ENCODE results near the gene UPK3A. TPM values are rescaled to one million over a fixed set of nuclear protein-coding genes. Genes with fewer than 3 reads are reported as not detected.

Gene UPK3A
- total RNA-seq, 2 donors from 2014 or later, result 12.6 to 103 TPM

- Histone ChIP-seq H3K36me3 (no peaks in the 10 kb centered on the region), H3K27ac (no peak overlapping the region)
These were observed 14.3 kb downstream of the UPK3A start for GRCh38 chr22:45298934-45299505.

GRCh38 chr22:45302751-45303150 lies 18.0 kb downstream of the UPK3A start:
- no peak for DNase-seq (ENCODE audit: low spot score)
- 65% methylated on average over 8 of the region's 8 CpGs for WGBS
- intact Hi-C loops (cut with DNase I), result no loop called here
- H3K4me1 ChIP-seq (replicated peaks), result no peaks in the 10 kb centered on the region
- no peaks in the 10 kb centered on the region for H3K9me3 ChIP-seq
- no peaks in the 10 kb centered on the region for H3K27me3 ChIP-seq (replicated peaks; ENCODE audit: insufficient read depth)
- H3K4me3 ChIP-seq, result no peak overlapping the region
- H3K36me3 ChIP-seq, result no peaks in the 10 kb centered on the region
- no peak overlapping the region for H3K27ac ChIP-seq
- TF ChIP-seq POLR2AphosphoS5 (IDR thresholded peaks at IDR 0.05) (no peak), POLR2A (IDR thresholded peaks at IDR 0.05) (no peak)
- TF ChIP-seq, protein P1, sequence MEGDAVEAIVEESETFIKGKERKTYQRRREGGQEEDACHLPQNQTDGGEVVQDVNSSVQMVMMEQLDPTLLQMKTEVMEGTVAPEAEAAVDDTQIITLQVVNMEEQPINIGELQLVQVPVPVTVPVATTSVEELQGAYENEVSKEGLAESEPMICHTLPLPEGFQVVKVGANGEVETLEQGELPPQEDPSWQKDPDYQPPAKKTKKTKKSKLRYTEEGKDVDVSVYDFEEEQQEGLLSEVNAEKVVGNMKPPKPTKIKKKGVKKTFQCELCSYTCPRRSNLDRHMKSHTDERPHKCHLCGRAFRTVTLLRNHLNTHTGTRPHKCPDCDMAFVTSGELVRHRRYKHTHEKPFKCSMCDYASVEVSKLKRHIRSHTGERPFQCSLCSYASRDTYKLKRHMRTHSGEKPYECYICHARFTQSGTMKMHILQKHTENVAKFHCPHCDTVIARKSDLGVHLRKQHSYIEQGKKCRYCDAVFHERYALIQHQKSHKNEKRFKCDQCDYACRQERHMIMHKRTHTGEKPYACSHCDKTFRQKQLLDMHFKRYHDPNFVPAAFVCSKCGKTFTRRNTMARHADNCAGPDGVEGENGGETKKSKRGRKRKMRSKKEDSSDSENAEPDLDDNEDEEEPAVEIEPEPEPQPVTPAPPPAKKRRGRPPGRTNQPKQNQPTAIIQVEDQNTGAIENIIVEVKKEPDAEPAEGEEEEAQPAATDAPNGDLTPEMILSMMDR (IDR thresholded peaks at IDR 0.05), result no peak

More at GRCh38 chr22:45298934-45299505, 14.3 kb downstream of the UPK3A start:
- intact Hi-C loops (cut with DNase I), result no loop called here
- H3K4me1 ChIP-seq (replicated peaks), result no peaks in the 10 kb centered on the region
- 75% methylated on average over 15 of the region's 15 CpGs for WGBS
- H3K4me3 ChIP-seq, result no peak overlapping the region
- H3K9me3 ChIP-seq, result no peaks in the 10 kb centered on the region
- no peaks in the 10 kb centered on the region for H3K27me3 ChIP-seq (replicated peaks; ENCODE audit: insufficient read depth)
- TF ChIP-seq, protein P1 (IDR thresholded peaks at IDR 0.05), result no peak
- no peak for TF ChIP-seq POLR2A (IDR thresholded peaks at IDR 0.05)
- no peak for TF ChIP-seq POLR2AphosphoS5 (IDR thresholded peaks at IDR 0.05)
- no peak for DNase-seq (ENCODE audit: low spot score)

GRCh38 chr22:45303181-45303580 lies 18.4 kb downstream of the UPK3A start:
- no peak overlapping the region for H3K4me3 ChIP-seq
- H3K9me3 ChIP-seq, result no peaks in the 10 kb centered on the region
- DNase-seq (ENCODE audit: low spot score), result no peak
- no peak overlapping the region for H3K27ac ChIP-seq
- TF ChIP-seq, protein P1 (IDR thresholded peaks at IDR 0.05), result no peak
- TF ChIP-seq POLR2A (IDR thresholded peaks at IDR 0.05) (no peak), POLR2AphosphoS5 (IDR thresholded peaks at IDR 0.05) (no peak)
- H3K27me3 ChIP-seq (replicated peaks; ENCODE audit: insufficient read depth), result no peaks in the 10 kb centered on the region
- intact Hi-C loops (cut with DNase I), result no loop called here
- H3K36me3 ChIP-seq, result no peaks in the 10 kb centered on the region
- no peaks in the 10 kb centered on the region for H3K4me1 ChIP-seq (replicated peaks)
- 77% methylated on average over 7 of the region's 7 CpGs for WGBS

- intact Hi-C loops (cut with DNase I), result no loop called here
- H3K9me3 ChIP-seq, result no peaks in the 10 kb centered on the region
- no peaks in the 10 kb centered on the region for H3K36me3 ChIP-seq
- H3K4me1 ChIP-seq (replicated peaks), result no peaks in the 10 kb centered on the region
- H3K4me3 ChIP-seq, result no peak overlapping the region
- no peak overlapping the region for H3K27ac ChIP-seq
- no peaks in the 10 kb centered on the region for H3K27me3 ChIP-seq (replicated peaks; ENCODE audit: insufficient read depth)
- 84% methylated on average over 6 of the region's 6 CpGs for WGBS
- DNase-seq (ENCODE audit: low spot score), result no peak
- TF ChIP-seq, protein P1 (IDR thresholded peaks at IDR 0.05), result no peak
- TF ChIP-seq POLR2AphosphoS5 (IDR thresholded peaks at IDR 0.05) (no peak), POLR2A (IDR thresholded peaks at IDR 0.05) (no peak)
These were observed 20.2 kb downstream of the UPK3A start for GRCh38 chr22:45304971-45305370.

GRCh38 chr22:45305456-45306075 lies 20.8 kb downstream of the UPK3A start:
- intact Hi-C loops (cut with DNase I), result no loop called here
- 78% methylated on average over 6 of the region's 6 CpGs for WGBS
- H3K4me1 ChIP-seq (replicated peaks), result no peaks in the 10 kb centered on the region
- DNase-seq (ENCODE audit: low spot score), result no peak
- H3K36me3 ChIP-seq, result no peaks in the 10 kb centered on the region
- H3K9me3 ChIP-seq, result no peaks in the 10 kb centered on the region
- no peak overlapping the region for H3K27ac ChIP-seq
- H3K4me3 ChIP-seq, result no peak overlapping the region
- H3K27me3 ChIP-seq (replicated peaks; ENCODE audit: insufficient read depth), result no peaks in the 10 kb centered on the region
- TF ChIP-seq POLR2A (IDR thresholded peaks at IDR 0.05), result no peak
- no peak for TF ChIP-seq POLR2AphosphoS5 (IDR thresholded peaks at IDR 0.05)
- TF ChIP-seq, protein P1 (IDR thresholded peaks at IDR 0.05), result no peak
